NCI-H2171 treated with DMSO at 0.1 percent for 48 hours (cell line): ENCODE measurements around the gene FGF2.
"Not testable (repeated sequence)": the region's sequence is repeated elsewhere in the genome, so short reads cannot be mapped to it uniquely, and the experiment has no call there.

ENCODE experiments used
- DNase-seq: peaks from one replicate; lab custom pipeline; 2025; lab: John Stamatoyannopoulos, UW

Gene FGF2

GRCh38 chr4:122847931-122848330 is 21.3 kb downstream of the FGF2 start:
- DNase-seq = no peak

GRCh38 chr4:122849789-122850188 is 23.2 kb downstream of the FGF2 start:
- not testable (repeated sequence) for DNase-seq

GRCh38 chr4:122851568-122851967 is 24.9 kb downstream of the FGF2 start:
- DNase-seq = no peak

GRCh38 chr4:122854447-122855352 is 28.1 kb downstream of the FGF2 start:
- no peak for DNase-seq

GRCh38 chr4:122855353-122855890 is 28.8 kb downstream of the FGF2 start:
- DNase-seq = no peak

GRCh38 chr4:122857160-122857559 is 30.5 kb downstream of the FGF2 start:
- peak; percentile 30 for DNase-seq

GRCh38 chr4:122858705-122859104 is 32.1 kb downstream of the FGF2 start:
- DNase-seq = no peak

- DNase-seq = no peak
These were observed 34.7 kb downstream of the FGF2 start for GRCh38 chr4:122861172-122861943.

- no peak for DNase-seq
These were observed 37.0 kb downstream of the FGF2 start for GRCh38 chr4:122863639-122864038.

- no peak for DNase-seq
These were observed 38.8 kb downstream of the FGF2 start for GRCh38 chr4:122865425-122865824.

GRCh38 chr4:122868235-122868634 is 41.6 kb downstream of the FGF2 start:
- DNase-seq = not testable (repeated sequence)

GRCh38 chr4:122873146-122873545 is 46.5 kb downstream of the FGF2 start:
- no peak for DNase-seq

GRCh38 chr4:122873821-122874593 is 47.4 kb downstream of the FGF2 start:
- DNase-seq = no peak

GRCh38 chr4:122875949-122876348 is 49.3 kb downstream of the FGF2 start:
- no peak for DNase-seq

GRCh38 chr4:122876456-122876855 is 49.8 kb downstream of the FGF2 start:
- no peak for DNase-seq

GRCh38 chr4:122879001-122879400 is 52.4 kb downstream of the FGF2 start:
- no peak for DNase-seq

GRCh38 chr4:122882857-122883735 is 56.5 kb downstream of the FGF2 start:
- DNase-seq = no peak

GRCh38 chr4:122884499-122884898 is 57.9 kb downstream of the FGF2 start:
- no peak for DNase-seq

GRCh38 chr4:122889726-122890125 is 63.1 kb downstream of the FGF2 start:
- no peak for DNase-seq

- no peak for DNase-seq
These were observed 63.6 kb downstream of the FGF2 start for GRCh38 chr4:122890147-122890795.
